A549 (cell line): ENCODE results near the gene RBFOX1.

Experiments used
- BHLHE40 ChIP-seq: IDR thresholded peaks from 2 replicates; pipeline ENCODE4 v1.6.1; 2012; ENCODE audit warnings: low read depth, low read length, inconsistent platforms
- ESRRA ChIP-seq: fragments of 150-350 bp; IDR thresholded peaks from 2 replicates; pipeline ENCODE4 v1.6.1; 2014; ENCODE audit warnings: mild to moderate bottlenecking, low read length, borderline replicate concordance
- HOXA7 ChIP-seq: fragments of 250-450 bp; sonication (Bioruptor Pico); IDR thresholded peaks from 2 replicates; pipeline ENCODE4 v1.5.0; 2020; ENCODE audit warnings: mild to moderate bottlenecking, moderate library complexity
- JUNB ChIP-seq: fragments of >200 bp; sonication (Bioruptor Twin); formaldehyde crosslinking; IDR thresholded peaks from 2 replicates; pipeline ENCODE4 v1.6.1; 2016
- MYC ChIP-seq: IDR thresholded peaks from 2 replicates; pipeline ENCODE4 v1.6.1; 2012; ENCODE audit warnings: mild to moderate bottlenecking, inconsistent platforms, low read length, improper control_type of control experiment, borderline replicate concordance
- POLR2A ChIP-seq: IDR thresholded peaks from 2 replicates; pipeline ENCODE4 v1.6.1; 2012; ENCODE audit warnings: mild to moderate bottlenecking, low read length
- RAD21 ChIP-seq, 2 experiments: fragments of >200 bp in 1 of 2; sonication (Bioruptor Twin) in 1 of 2; formaldehyde crosslinking in 1 of 2; IDR thresholded peaks in 1 of 2; conservative IDR thresholded peaks in 1 of 2; 2 replicates in 1 of 2; 3 replicates in 1 of 2; pipeline ENCODE4 v1.6.1; 2012 to 2018; ENCODE audit warnings: inconsistent platforms in 1 of 2
- RCOR1 ChIP-seq: fragments of 150-350 bp; IDR thresholded peaks from 2 replicates; pipeline ENCODE4 v1.6.1; 2014; ENCODE audit warnings: antibody characterized with exemption, low read length, low read depth
- RNF2 ChIP-seq: fragments of 200-600 bp; sonication (generic); IDR thresholded peaks from 2 replicates; pipeline ENCODE4 v1.6.1; 2016; ENCODE audit warnings: low read depth, mild to moderate bottlenecking, antibody characterized with exemption, moderate library complexity, borderline replicate concordance
- SMC3 ChIP-seq: fragments of >200 bp; sonication (Bioruptor Twin); formaldehyde crosslinking; IDR thresholded peaks from 3 replicates; pipeline ENCODE4 v1.6.1; 2018; ENCODE audit warnings: inconsistent platforms
- TF ChIP-seq, protein P1 (sequence below): IDR thresholded peaks from 2 replicates; pipeline ENCODE4 v1.6.1; 2012
- TF ChIP-seq, protein P2 (sequence below): fragments of 450-650 bp; IDR thresholded peaks from 2 replicates; pipeline ENCODE4 v1.6.1; 2014; ENCODE audit warnings: antibody characterized with exemption
- TF ChIP-seq, protein P3 (sequence below): fragments of >200 bp; sonication (Bioruptor Twin); formaldehyde crosslinking; IDR thresholded peaks from 3 replicates; pipeline ENCODE4 v1.5.1; 2016
- TF ChIP-seq, protein P4 (sequence below): fragments of 200-600 bp; sonication (generic); IDR thresholded peaks from 2 replicates; pipeline ENCODE4 v1.6.1; 2016; ENCODE audit warnings: antibody characterized with exemption, mild to moderate bottlenecking, moderate library complexity

DNA sequence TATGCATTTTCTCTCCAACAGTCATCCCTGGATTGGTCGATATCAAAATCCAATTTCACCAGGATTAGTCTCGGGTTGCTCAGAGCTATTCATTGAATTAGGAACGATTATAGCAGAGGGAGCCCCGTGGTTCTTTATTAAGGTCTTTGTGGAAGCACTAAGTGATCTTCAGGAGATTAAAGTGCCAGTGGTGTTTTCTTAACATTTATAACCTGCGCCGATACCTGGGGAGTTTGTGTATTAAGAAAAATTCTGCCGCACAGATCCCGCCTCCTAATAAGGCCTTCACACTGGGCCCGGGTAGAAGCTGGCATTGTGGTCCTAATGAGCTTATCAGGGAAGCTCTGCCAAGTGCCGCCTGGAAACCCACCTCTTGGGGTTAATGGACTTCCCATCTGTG lies 238.7 kb downstream of the RBFOX1 start:
- TF ChIP-seq, protein P1, sequence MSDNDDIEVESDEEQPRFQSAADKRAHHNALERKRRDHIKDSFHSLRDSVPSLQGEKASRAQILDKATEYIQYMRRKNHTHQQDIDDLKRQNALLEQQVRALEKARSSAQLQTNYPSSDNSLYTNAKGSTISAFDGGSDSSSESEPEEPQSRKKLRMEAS: no peak
- TF ChIP-seq POLR2A: no peak
- no peak for TF ChIP-seq RCOR1
- TF ChIP-seq, protein P2, sequence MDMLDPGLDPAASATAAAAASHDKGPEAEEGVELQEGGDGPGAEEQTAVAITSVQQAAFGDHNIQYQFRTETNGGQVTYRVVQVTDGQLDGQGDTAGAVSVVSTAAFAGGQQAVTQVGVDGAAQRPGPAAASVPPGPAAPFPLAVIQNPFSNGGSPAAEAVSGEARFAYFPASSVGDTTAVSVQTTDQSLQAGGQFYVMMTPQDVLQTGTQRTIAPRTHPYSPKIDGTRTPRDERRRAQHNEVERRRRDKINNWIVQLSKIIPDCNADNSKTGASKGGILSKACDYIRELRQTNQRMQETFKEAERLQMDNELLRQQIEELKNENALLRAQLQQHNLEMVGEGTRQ: no peak
- TF ChIP-seq RAD21 (conservative IDR thresholded peaks at IDR 0.05 in 1 of 2, IDR thresholded peaks at IDR 0.05 in 1 of 2): no peak
- no peak for TF ChIP-seq BHLHE40
- TF ChIP-seq, protein P3, sequence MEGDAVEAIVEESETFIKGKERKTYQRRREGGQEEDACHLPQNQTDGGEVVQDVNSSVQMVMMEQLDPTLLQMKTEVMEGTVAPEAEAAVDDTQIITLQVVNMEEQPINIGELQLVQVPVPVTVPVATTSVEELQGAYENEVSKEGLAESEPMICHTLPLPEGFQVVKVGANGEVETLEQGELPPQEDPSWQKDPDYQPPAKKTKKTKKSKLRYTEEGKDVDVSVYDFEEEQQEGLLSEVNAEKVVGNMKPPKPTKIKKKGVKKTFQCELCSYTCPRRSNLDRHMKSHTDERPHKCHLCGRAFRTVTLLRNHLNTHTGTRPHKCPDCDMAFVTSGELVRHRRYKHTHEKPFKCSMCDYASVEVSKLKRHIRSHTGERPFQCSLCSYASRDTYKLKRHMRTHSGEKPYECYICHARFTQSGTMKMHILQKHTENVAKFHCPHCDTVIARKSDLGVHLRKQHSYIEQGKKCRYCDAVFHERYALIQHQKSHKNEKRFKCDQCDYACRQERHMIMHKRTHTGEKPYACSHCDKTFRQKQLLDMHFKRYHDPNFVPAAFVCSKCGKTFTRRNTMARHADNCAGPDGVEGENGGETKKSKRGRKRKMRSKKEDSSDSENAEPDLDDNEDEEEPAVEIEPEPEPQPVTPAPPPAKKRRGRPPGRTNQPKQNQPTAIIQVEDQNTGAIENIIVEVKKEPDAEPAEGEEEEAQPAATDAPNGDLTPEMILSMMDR: no peak
- TF ChIP-seq, protein P4, sequence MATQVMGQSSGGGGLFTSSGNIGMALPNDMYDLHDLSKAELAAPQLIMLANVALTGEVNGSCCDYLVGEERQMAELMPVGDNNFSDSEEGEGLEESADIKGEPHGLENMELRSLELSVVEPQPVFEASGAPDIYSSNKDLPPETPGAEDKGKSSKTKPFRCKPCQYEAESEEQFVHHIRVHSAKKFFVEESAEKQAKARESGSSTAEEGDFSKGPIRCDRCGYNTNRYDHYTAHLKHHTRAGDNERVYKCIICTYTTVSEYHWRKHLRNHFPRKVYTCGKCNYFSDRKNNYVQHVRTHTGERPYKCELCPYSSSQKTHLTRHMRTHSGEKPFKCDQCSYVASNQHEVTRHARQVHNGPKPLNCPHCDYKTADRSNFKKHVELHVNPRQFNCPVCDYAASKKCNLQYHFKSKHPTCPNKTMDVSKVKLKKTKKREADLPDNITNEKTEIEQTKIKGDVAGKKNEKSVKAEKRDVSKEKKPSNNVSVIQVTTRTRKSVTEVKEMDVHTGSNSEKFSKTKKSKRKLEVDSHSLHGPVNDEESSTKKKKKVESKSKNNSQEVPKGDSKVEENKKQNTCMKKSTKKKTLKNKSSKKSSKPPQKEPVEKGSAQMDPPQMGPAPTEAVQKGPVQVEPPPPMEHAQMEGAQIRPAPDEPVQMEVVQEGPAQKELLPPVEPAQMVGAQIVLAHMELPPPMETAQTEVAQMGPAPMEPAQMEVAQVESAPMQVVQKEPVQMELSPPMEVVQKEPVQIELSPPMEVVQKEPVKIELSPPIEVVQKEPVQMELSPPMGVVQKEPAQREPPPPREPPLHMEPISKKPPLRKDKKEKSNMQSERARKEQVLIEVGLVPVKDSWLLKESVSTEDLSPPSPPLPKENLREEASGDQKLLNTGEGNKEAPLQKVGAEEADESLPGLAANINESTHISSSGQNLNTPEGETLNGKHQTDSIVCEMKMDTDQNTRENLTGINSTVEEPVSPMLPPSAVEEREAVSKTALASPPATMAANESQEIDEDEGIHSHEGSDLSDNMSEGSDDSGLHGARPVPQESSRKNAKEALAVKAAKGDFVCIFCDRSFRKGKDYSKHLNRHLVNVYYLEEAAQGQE: no peak
- no peak for TF ChIP-seq MYC
- TF ChIP-seq SMC3: no peak
- no peak for TF ChIP-seq ESRRA
- no peak for TF ChIP-seq HOXA7
- TF ChIP-seq JUNB: no peak
- no peak for TF ChIP-seq RNF2
